ENCODE data around the gene TRPT1. TPM values are rescaled to one million over a fixed set of nuclear protein-coding genes. Genes with fewer than 3 reads are reported as not detected.
A peak's percentile ranks its signal among the peaks of the same experiment; 100 is the strongest.
"Not testable (repeated sequence)": the region's sequence is repeated elsewhere in the genome, so short reads cannot be mapped to it uniquely, and the experiment has no call there.

Gene TRPT1
- total RNA-seq, 5 donors from 2014 or later (not counting 1 experiment from before 2014, with no cell fraction given) = 16.1 to 48.3 (median 40.2) TPM

- Histone ChIP-seq H3K4me1 (ENCODE audit: control insufficient read depth in 1 of 2, extremely low read depth in 1 of 2, insufficient read depth in 2 of 2, low read length in 2 of 2) (peaks cover 14 to 63% of the 10 kb centered on the region in 2 experiments), H3K36me3 (ENCODE audit: control insufficient read depth in 2 of 2, extremely low read depth in 1 of 2, insufficient read depth in 1 of 2, low read length in 1 of 2) (peaks cover 6 to 10% of the 10 kb centered on the region in 2 donors)
- peak; percentile 13 to 34 (median 17) for ATAC-seq (replicated peaks in 1 of 4)
- DNase-seq; H3K27me3 ChIP-seq (replicated peaks in 1 of 2; ENCODE audit: control insufficient read depth in 2 of 2, extremely low read depth in 1 of 2, insufficient read depth in 2 of 2, low read length in 1 of 2); H3K27me3 Mint-ChIP-seq; POLR2A ChIA-PET; H3K4me3 ChIP-seq (ENCODE audit: control insufficient read depth in 1 of 2, extremely low read depth in 1 of 2, low read length in 1 of 2); CTCF ChIA-PET; H3K9me3 ChIP-seq; H3K36me3 Mint-ChIP-seq; H3K9me3 Mint-ChIP-seq; H3K27ac ChIP-seq (ENCODE audit: low read length): not testable (repeated sequence)
- H3K27ac Mint-ChIP-seq = peak overlapping the region in 1 of 2 donors; percentile 66
- under 1% methylated on average over 34 of the region's 43 CpGs for WGBS (ENCODE audit: insufficient coverage)
- peak overlapping the region; percentile 76 to 89 (median 83) for H3K4me3 Mint-ChIP-seq
- peaks cover 35 to 46% (median 36%) of the 10 kb centered on the region in 3 donors for H3K4me1 Mint-ChIP-seq
These were observed 20.6 kb upstream of the TRPT1 start for GRCh38 chr11:64246621-64246870.

GRCh38 chr11:64245797-64246620 is 20.0 kb upstream of the TRPT1 start:
- no peaks in the 10 kb centered on the region for H3K9me3 Mint-ChIP-seq
- Histone ChIP-seq H3K27me3 (replicated peaks in 1 of 2; ENCODE audit: control insufficient read depth in 2 of 2, extremely low read depth in 1 of 2, insufficient read depth in 2 of 2, low read length in 1 of 2) (peaks cover 0 to 7% of the 10 kb centered on the region in 2 experiments), H3K27ac (ENCODE audit: low read length) (peak overlapping the region; percentile 43), H3K9me3 (no peaks in the 10 kb centered on the region), H3K4me3 (ENCODE audit: control insufficient read depth in 1 of 2, extremely low read depth in 1 of 2, low read length in 1 of 2) (peak overlapping the region; percentile 64 to 76), H3K4me1 (ENCODE audit: control insufficient read depth in 1 of 2, extremely low read depth in 1 of 2, insufficient read depth in 2 of 2, low read length in 2 of 2) (peaks cover 14 to 60% of the 10 kb centered on the region in 2 experiments), H3K36me3 (ENCODE audit: control insufficient read depth in 2 of 2, extremely low read depth in 1 of 2, insufficient read depth in 1 of 2, low read length in 1 of 2) (peaks cover 6 to 10% of the 10 kb centered on the region in 2 donors)
- H3K4me1 Mint-ChIP-seq = peaks cover 36 to 45% (median 38%) of the 10 kb centered on the region in 3 donors
- ChIA-PET POLR2A (no interaction called here), CTCF (interaction anchor here (0.6 to 1.1 kb wide), 5 partner anchors 41 to 72 kb away, joined by 3 to 5 read pairs (median 3); partner anchors contain the start of genes PRDX5 (in 1 of the 2) and STIP1 (in 1 of the 2))
- under 1% methylated on average over 41 of the region's 46 CpGs for WGBS (ENCODE audit: insufficient coverage)
- H3K27ac Mint-ChIP-seq = peak overlapping the region; percentile 87 to 88
- DNase-seq = peak in 18 of 35 experiments; percentile 25 to 77 (median 38)
- no peaks in the 10 kb centered on the region for H3K36me3 Mint-ChIP-seq
- H3K4me3 Mint-ChIP-seq = peak overlapping the region; percentile 80 to 90 (median 89)
- ATAC-seq (replicated peaks in 1 of 4) = no peak
- H3K27me3 Mint-ChIP-seq = no peaks in the 10 kb centered on the region

- Histone ChIP-seq H3K36me3 (ENCODE audit: control insufficient read depth in 2 of 2, extremely low read depth in 1 of 2, insufficient read depth in 1 of 2, low read length in 1 of 2) (peaks cover 6 to 10% of the 10 kb centered on the region in 2 donors), H3K27ac (ENCODE audit: low read length) (peak overlapping the region; percentile 43), H3K4me3 (ENCODE audit: control insufficient read depth in 1 of 2, extremely low read depth in 1 of 2, low read length in 1 of 2) (peak overlapping the region; percentile 64 to 76), H3K27me3 (replicated peaks in 1 of 2; ENCODE audit: control insufficient read depth in 2 of 2, extremely low read depth in 1 of 2, insufficient read depth in 2 of 2, low read length in 1 of 2) (peaks cover 0 to under 1% of the 10 kb centered on the region in 2 experiments), H3K4me1 (ENCODE audit: control insufficient read depth in 1 of 2, extremely low read depth in 1 of 2, insufficient read depth in 2 of 2, low read length in 2 of 2) (peaks cover 12 to 57% of the 10 kb centered on the region in 2 experiments), H3K9me3 (no peaks in the 10 kb centered on the region)
- Mint-ChIP-seq H3K4me3 (peak overlapping the region; percentile 80 to 90 (median 89)), H3K36me3 (no peaks in the 10 kb centered on the region), H3K27me3 (no peaks in the 10 kb centered on the region), H3K9me3 (no peaks in the 10 kb centered on the region), H3K4me1 (peaks cover 36 to 46% (median 41%) of the 10 kb centered on the region in 3 donors), H3K27ac (peak overlapping the region; percentile 87 to 88)
- DNase-seq = peak in 18 of 35 experiments; percentile 18 to 63 (median 36)
- ChIA-PET POLR2A (interaction anchor here in 1 of 2 donors (0.7 kb wide), 1 partner anchor 18 kb away, joined by 11 read pairs; no protein-coding TSS in a partner anchor), CTCF (interaction anchor here in 1 of 2 donors (0.6 to 1.1 kb wide), 4 partner anchors 19 to 72 kb away, joined by 3 to 4 read pairs (median 3); partner anchors contain the start of gene PRDX5)
- 10% methylated on average over 2 of the region's 6 CpGs for WGBS (ENCODE audit: insufficient coverage)
- no peak for ATAC-seq (replicated peaks in 1 of 4)
These were observed 19.4 kb upstream of the TRPT1 start for GRCh38 chr11:64245401-64245796.

- ChIA-PET POLR2A (interaction anchor here in 1 of 2 donors (0.6 to 0.7 kb wide), 3 partner anchors 14 to 21 kb away, joined by 3 to 11 read pairs (median 4); no protein-coding TSS in a partner anchor), CTCF (interaction anchor here in 1 of 2 donors (0.6 to 1.1 kb wide), 4 partner anchors 18 to 73 kb away, joined by 3 to 4 read pairs (median 3); partner anchors contain the start of gene PRDX5)
- peaks cover 38 to 48% (median 45%) of the 10 kb centered on the region in 3 donors for H3K4me1 Mint-ChIP-seq
- H3K27me3 ChIP-seq (replicated peaks in 1 of 2; ENCODE audit: control insufficient read depth in 2 of 2, extremely low read depth in 1 of 2, insufficient read depth in 2 of 2, low read length in 1 of 2) = no peaks in the 10 kb centered on the region
- H3K9me3 ChIP-seq = no peaks in the 10 kb centered on the region
- peak overlapping the region; percentile 30 for H3K27ac ChIP-seq (ENCODE audit: low read length)
- no peaks in the 10 kb centered on the region for H3K27me3 Mint-ChIP-seq
- DNase-seq (no peak), ATAC-seq (replicated peaks in 1 of 4) (no peak)
- WGBS (ENCODE audit: insufficient coverage) = 43% methylated on average over 3 of the region's 6 CpGs
- peaks cover 12 to 57% of the 10 kb centered on the region in 2 experiments for H3K4me1 ChIP-seq (ENCODE audit: control insufficient read depth in 1 of 2, extremely low read depth in 1 of 2, insufficient read depth in 2 of 2, low read length in 2 of 2)
- H3K27ac Mint-ChIP-seq = peak overlapping the region; percentile 87 to 88
- H3K4me3 Mint-ChIP-seq = peak overlapping the region; percentile 80 to 90 (median 89)
- no peaks in the 10 kb centered on the region for H3K9me3 Mint-ChIP-seq
- H3K36me3 ChIP-seq (ENCODE audit: control insufficient read depth in 2 of 2, extremely low read depth in 1 of 2, insufficient read depth in 1 of 2, low read length in 1 of 2) = peaks cover 6 to 10% of the 10 kb centered on the region in 2 donors
- no peaks in the 10 kb centered on the region for H3K36me3 Mint-ChIP-seq
- peak overlapping the region in 1 of 2 donors; percentile 64 for H3K4me3 ChIP-seq (ENCODE audit: control insufficient read depth in 1 of 2, extremely low read depth in 1 of 2, low read length in 1 of 2)
These were observed 19.0 kb upstream of the TRPT1 start for GRCh38 chr11:64244966-64245365.

DNA sequence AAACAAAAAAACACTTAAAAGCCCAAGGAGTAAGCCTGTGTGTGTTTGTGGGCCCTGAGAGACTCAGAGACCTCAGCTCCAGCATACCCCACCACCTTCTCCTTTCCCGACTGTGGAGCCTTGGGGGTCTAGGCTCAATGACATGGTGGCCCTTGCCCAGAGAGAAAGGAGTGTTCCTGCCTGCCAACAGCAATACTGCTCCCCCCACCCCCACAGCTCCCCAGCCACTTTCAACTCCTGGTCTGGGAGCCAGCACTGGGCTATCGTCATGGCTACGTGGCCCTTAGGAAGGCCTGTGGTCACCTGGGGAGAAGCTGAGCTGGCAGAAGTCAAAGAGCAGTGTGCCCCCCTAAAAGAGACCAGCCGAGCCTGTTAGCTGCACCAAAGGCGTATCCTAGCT is 18.1 kb upstream of the TRPT1 start:
- ATAC-seq (replicated peaks in 1 of 4) (no peak), DNase-seq (no peak)
- H3K9me3 Mint-ChIP-seq = no peaks in the 10 kb centered on the region
- WGBS (ENCODE audit: insufficient coverage) = 49% methylated on average over 2 of the region's 5 CpGs
- peaks cover 36 to 50% (median 49%) of the 10 kb centered on the region in 3 donors for H3K4me1 Mint-ChIP-seq
- Histone ChIP-seq H3K27ac (ENCODE audit: low read length) (no peak overlapping the region), H3K4me3 (ENCODE audit: control insufficient read depth in 1 of 2, extremely low read depth in 1 of 2, low read length in 1 of 2) (no peak overlapping the region), H3K27me3 (replicated peaks in 1 of 2; ENCODE audit: control insufficient read depth in 2 of 2, extremely low read depth in 1 of 2, insufficient read depth in 2 of 2, low read length in 1 of 2) (no peaks in the 10 kb centered on the region), H3K9me3 (no peaks in the 10 kb centered on the region), H3K36me3 (ENCODE audit: control insufficient read depth in 2 of 2, extremely low read depth in 1 of 2, insufficient read depth in 1 of 2, low read length in 1 of 2) (peaks cover 6 to 10% of the 10 kb centered on the region in 2 donors), H3K4me1 (ENCODE audit: control insufficient read depth in 1 of 2, extremely low read depth in 1 of 2, insufficient read depth in 2 of 2, low read length in 2 of 2) (peaks cover 12 to 60% of the 10 kb centered on the region in 2 experiments)
- peak overlapping the region; percentile 72 to 77 for H3K27ac Mint-ChIP-seq
- ChIA-PET POLR2A (interaction anchor here in 1 of 2 donors (0.5 kb wide), 1 partner anchor 533 kb away, joined by 3 read pairs; no protein-coding TSS in a partner anchor), CTCF (no interaction called here)
- peak overlapping the region; percentile 13 to 93 (median 66) for H3K4me3 Mint-ChIP-seq
- no peaks in the 10 kb centered on the region for H3K27me3 Mint-ChIP-seq
- H3K36me3 Mint-ChIP-seq = no peaks in the 10 kb centered on the region

DNA sequence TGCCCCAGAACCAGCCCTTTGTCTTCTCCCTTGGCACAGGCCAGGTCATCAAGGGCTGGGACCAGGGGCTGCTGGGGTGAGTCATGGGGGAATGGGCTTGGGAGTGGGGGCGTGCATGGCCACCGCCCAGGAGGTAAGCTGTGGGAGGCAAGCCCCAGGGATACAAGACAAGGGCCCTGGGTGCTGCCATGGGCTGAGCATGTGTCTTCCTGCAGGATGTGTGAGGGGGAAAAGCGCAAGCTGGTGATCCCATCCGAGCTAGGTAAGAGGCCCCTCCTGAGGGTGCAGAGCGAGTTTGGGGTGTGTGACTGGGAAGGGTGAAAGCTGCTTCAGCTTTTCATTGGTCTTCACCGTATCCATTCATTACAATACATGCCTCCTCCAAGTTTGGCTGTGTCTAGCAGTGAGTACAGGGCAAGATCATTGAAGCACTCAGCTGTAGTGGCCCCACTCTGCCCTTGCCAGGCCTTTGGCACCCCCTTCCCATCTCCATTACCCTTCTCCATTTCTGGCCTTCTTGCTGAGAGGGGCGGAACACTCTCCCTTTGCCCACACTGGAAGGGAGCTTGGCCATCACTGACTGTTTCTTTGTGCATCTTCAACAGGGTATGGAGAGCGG is 17.4 kb upstream of the TRPT1 start:
- no peak for DNase-seq
- ATAC-seq (replicated peaks in 1 of 4) = no peak
- Mint-ChIP-seq H3K36me3 (no peaks in the 10 kb centered on the region), H3K27ac (peak overlapping the region; percentile 72 to 77), H3K27me3 (no peaks in the 10 kb centered on the region), H3K9me3 (no peaks in the 10 kb centered on the region), H3K4me1 (peaks cover 36 to 50% (median 49%) of the 10 kb centered on the region in 3 donors), H3K4me3 (peak overlapping the region; percentile 46 to 93 (median 66))
- H3K36me3 ChIP-seq (ENCODE audit: control insufficient read depth in 2 of 2, extremely low read depth in 1 of 2, insufficient read depth in 1 of 2, low read length in 1 of 2) = peaks cover 8 to 17% of the 10 kb centered on the region in 2 donors
- WGBS (ENCODE audit: insufficient coverage) = no CpG with 5 or more reads among the region's 8 CpGs
- peaks cover 12 to 60% of the 10 kb centered on the region in 2 experiments for H3K4me1 ChIP-seq (ENCODE audit: control insufficient read depth in 1 of 2, extremely low read depth in 1 of 2, insufficient read depth in 2 of 2, low read length in 2 of 2)
- H3K27ac ChIP-seq (ENCODE audit: low read length) = no peak overlapping the region
- no peak overlapping the region for H3K4me3 ChIP-seq (ENCODE audit: control insufficient read depth in 1 of 2, extremely low read depth in 1 of 2, low read length in 1 of 2)
- ChIA-PET POLR2A (interaction anchor here in 1 of 2 donors (0.5 kb wide), 1 partner anchor 534 kb away, joined by 3 read pairs; no protein-coding TSS in a partner anchor), CTCF (interaction anchor here in 1 of 2 donors (1.0 kb wide), 1 partner anchor 39 kb away, joined by 3 read pairs; no protein-coding TSS in a partner anchor)
- H3K9me3 ChIP-seq = no peaks in the 10 kb centered on the region
- H3K27me3 ChIP-seq (replicated peaks in 1 of 2; ENCODE audit: control insufficient read depth in 2 of 2, extremely low read depth in 1 of 2, insufficient read depth in 2 of 2, low read length in 1 of 2) = no peaks in the 10 kb centered on the region
